SU-DHL-6 (cell line): ENCODE data around the gene MINDY3.

Experiments used
- H2AFZ ChIP-seq: fragments of 200-600 bp; sonication (generic); 2 replicates; pipeline ENCODE4 v1.6.1; 2014; ENCODE audit warnings: low read depth, mild to moderate bottlenecking, moderate library complexity, mixed read lengths, antibody characterized with exemption, low read length; ENCODE audit not compliant: severe bottlenecking
- H3F3A ChIP-seq: fragments of 200-600 bp; shearing (Covaris generic); 2 replicates; pipeline ENCODE4 v1.6.0; 2016; ENCODE audit warnings: antibody characterized with exemption, mild to moderate bottlenecking; ENCODE audit not compliant: insufficient read depth
- H3K27ac ChIP-seq: fragments of 200-600 bp; sonication (generic); 2 replicates; pipeline ENCODE4 v1.5.1; 2016; ENCODE audit warnings: low read depth, mild to moderate bottlenecking, low read length, moderate library complexity, mixed read lengths
- H3K27me3 ChIP-seq: fragments of 200-600 bp; sonication (generic), shearing (Covaris generic); 2 replicates; pipeline ENCODE4 v1.6.0; 2014; ENCODE audit warnings: mild to moderate bottlenecking, low read length
- H3K36me3 ChIP-seq: fragments of 200-600 bp; sonication (generic); 2 replicates; pipeline ENCODE4 v1.6.1; 2014; ENCODE audit warnings: mild to moderate bottlenecking, low read length, mixed read lengths
- H3K4me2 ChIP-seq: fragments of 300-600, 200-600 bp; shearing (Covaris generic), sonication (generic); 2 replicates; pipeline ENCODE4 v1.6.0; 2014; ENCODE audit warnings: low read length, low read depth, mild to moderate bottlenecking; ENCODE audit not compliant: poor library complexity, severe bottlenecking
- H3K4me3 ChIP-seq: fragments of 200-600 bp; sonication (generic); 2 replicates; pipeline ENCODE4 v1.5.1; 2014; ENCODE audit warnings: antibody characterized with exemption, low read length, mild to moderate bottlenecking, mixed read lengths; ENCODE audit not compliant: insufficient read depth, poor library complexity, severe bottlenecking
- H3K79me2 ChIP-seq: fragments of 200-600 bp; sonication (generic); 2 replicates; pipeline ENCODE4 v1.6.1; 2014; ENCODE audit warnings: mild to moderate bottlenecking, low read length, moderate library complexity; ENCODE audit not compliant: insufficient read depth
- H3K9ac ChIP-seq: fragments of 200-600 bp; sonication (generic); 2 replicates; pipeline ENCODE4 v1.7.0; 2014; ENCODE audit warnings: mild to moderate bottlenecking, low read length
- H3K9me2 ChIP-seq: fragments of 200-600 bp; sonication (generic); replicated peaks from 2 replicates; pipeline ENCODE4 v1.6.1; 2014; ENCODE audit warnings: low read length; ENCODE audit not compliant: insufficient read depth
- H3K9me3 ChIP-seq: fragments of 200-600 bp; sonication (generic); 2 replicates; pipeline ENCODE4 v1.6.1; 2014; ENCODE audit warnings: low read length, mixed read lengths; ENCODE audit not compliant: insufficient read depth
- H4K20me1 ChIP-seq: fragments of 200-600 bp; sonication (generic); 2 replicates; pipeline ENCODE4 v1.6.1; 2014; ENCODE audit warnings: low read depth, mild to moderate bottlenecking, antibody characterized with exemption, low read length, moderate library complexity, mixed read lengths
- CTCF ChIP-seq: fragments of 200-600 bp; sonication (generic); IDR thresholded peaks from one replicate; pipeline ENCODE4 v1.5.1; 2017; ENCODE audit warnings: antibody characterized with exemption, mild to moderate bottlenecking, low read length, moderate library complexity; ENCODE audit not compliant: insufficient read depth, poor library complexity, severe bottlenecking
- EZH2phosphoT487 ChIP-seq: fragments of 200-600 bp; sonication (generic), shearing (Covaris generic); conservative IDR thresholded peaks from 2 replicates; pipeline ENCODE4 v1.6.1; 2018; ENCODE audit warnings: mild to moderate bottlenecking, antibody characterized with exemption, low read length, moderate library complexity, mixed read lengths

Gene MINDY3

DNA sequence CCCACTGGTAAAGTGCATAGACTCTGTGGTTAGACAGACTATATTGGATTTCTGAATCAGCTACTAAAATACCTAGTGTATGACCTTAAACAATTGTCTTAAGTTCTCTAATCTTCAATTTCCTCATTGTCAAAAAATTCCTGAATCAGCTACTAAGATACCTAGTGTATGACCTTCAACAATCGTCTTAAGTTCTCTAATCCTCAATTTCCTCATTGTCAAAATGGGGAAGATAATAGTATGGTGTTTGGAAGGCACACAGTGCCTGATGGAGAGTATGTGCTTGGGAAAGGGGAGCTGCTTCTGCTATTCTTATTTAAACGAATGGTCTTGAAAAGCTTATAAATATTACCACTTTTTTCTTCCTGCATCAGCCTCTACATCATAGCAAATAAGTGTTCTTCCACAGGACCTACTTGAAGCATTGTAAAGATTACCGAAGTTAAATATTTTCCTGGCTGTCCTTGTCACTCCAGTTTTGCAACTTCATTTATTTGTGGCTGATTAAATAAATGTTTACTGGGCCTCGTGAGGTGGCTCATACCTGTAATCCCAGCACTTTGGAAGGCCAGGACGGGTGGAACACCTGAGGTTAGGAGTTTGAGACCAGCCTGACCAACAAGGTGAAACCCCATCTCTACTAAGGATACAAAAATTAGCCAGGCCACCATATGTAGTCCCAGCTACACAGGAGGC is 76.2 kb downstream of the MINDY3 start:
- Histone ChIP-seq H3K79me2 (no peaks in the 10 kb centered on the region), H3K4me2 (no peak overlapping the region), H3K27me3 (no peaks in the 10 kb centered on the region), H3K9me2 (no peaks in the 10 kb centered on the region), H3F3A (no peaks in the 10 kb centered on the region), H2AFZ (no peak overlapping the region), H3K9ac (no peak overlapping the region), H3K27ac (no peak overlapping the region), H3K4me3 (no peak overlapping the region), H3K36me3 (peaks cover 12% of the 10 kb centered on the region; the same call in 1 of the 2 replicates), H3K9me3 (no peaks in the 10 kb centered on the region), H4K20me1 (no peaks in the 10 kb centered on the region)
- TF ChIP-seq CTCF (no peak), EZH2phosphoT487 (no peak)

DNA sequence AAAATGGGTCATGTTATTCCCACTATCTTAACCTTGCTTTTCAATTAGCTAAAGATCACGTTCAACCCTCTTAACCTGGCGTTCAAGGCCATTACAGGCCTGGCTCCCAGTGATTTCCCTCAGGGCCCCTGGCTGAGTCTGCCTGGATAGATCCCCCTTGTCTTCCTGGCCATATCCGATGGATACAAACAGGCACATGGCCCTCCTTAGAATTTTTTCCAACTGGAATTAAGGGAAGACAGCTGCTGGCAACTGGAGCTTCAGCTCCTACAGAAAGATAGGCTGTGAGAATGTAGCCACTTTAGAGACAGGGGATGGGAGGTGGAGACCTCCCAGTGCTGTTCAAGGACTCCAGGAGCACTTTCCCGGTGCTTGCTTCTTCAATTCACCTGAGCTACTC is 77.5 kb downstream of the MINDY3 start:
- Histone ChIP-seq H3K9me2 (no peaks in the 10 kb centered on the region), H3K27ac (no peak overlapping the region), H2AFZ (no peak overlapping the region), H3K4me3 (no peak overlapping the region), H3K9ac (no peak overlapping the region), H3K4me2 (no peak overlapping the region), H3K79me2 (no peaks in the 10 kb centered on the region), H4K20me1 (no peaks in the 10 kb centered on the region), H3K9me3 (no peaks in the 10 kb centered on the region), H3K27me3 (no peaks in the 10 kb centered on the region), H3K36me3 (peaks cover 17% of the 10 kb centered on the region), H3F3A (no peaks in the 10 kb centered on the region)
- no peak for TF ChIP-seq CTCF

DNA sequence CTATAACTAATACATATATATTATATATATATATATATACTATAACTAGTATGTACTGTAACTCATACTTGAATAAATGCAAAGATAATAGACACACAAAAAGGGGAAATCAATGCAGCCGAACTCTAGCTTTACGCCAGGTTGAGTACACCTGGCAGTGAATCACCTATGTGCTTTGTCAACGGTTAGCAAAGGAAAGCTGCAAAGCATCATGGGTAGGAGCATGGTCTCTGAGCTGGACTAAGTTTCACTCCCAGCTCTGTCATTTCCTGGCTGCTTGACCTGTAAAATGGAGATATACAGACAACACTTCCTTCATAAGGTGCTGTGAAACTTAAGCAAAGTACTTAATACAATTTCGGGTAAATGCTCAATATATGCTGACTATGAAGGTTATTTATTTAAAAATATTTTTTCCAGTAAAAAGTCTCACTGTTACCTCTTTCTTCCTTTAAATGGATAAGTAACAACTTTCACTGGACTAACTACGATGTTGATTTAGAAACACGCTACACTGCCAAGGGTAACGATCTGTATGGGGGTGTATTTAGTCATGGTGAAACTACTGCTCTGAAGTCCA is 78.8 kb downstream of the MINDY3 start:
- H3F3A ChIP-seq: no peaks in the 10 kb centered on the region
- TF ChIP-seq EZH2phosphoT487 (no peak), CTCF (no peak)
- no peak overlapping the region for H3K9ac ChIP-seq
- peaks cover 21% of the 10 kb centered on the region for H3K36me3 ChIP-seq
- H3K9me3 ChIP-seq: no peaks in the 10 kb centered on the region
- H3K79me2 ChIP-seq: no peaks in the 10 kb centered on the region
- no peak overlapping the region for H2AFZ ChIP-seq
- no peak overlapping the region for H3K27ac ChIP-seq
- H3K9me2 ChIP-seq: no peaks in the 10 kb centered on the region
- H4K20me1 ChIP-seq: no peaks in the 10 kb centered on the region
- H3K4me2 ChIP-seq: no peak overlapping the region
- H3K4me3 ChIP-seq: no peak overlapping the region
- H3K27me3 ChIP-seq: no peaks in the 10 kb centered on the region
